NOMO-1 treated with dmso at 0.1 percent for 144 hours (cell line): Measurements from ENCODE around the gene ERVK3-1.

Source experiments
- DNase-seq: peaks from one replicate; lab custom pipeline; 2025; ENCODE audit not compliant: unreplicated experiment; lab: John Stamatoyannopoulos, UW

The ERVK3-1 gene

DNA sequence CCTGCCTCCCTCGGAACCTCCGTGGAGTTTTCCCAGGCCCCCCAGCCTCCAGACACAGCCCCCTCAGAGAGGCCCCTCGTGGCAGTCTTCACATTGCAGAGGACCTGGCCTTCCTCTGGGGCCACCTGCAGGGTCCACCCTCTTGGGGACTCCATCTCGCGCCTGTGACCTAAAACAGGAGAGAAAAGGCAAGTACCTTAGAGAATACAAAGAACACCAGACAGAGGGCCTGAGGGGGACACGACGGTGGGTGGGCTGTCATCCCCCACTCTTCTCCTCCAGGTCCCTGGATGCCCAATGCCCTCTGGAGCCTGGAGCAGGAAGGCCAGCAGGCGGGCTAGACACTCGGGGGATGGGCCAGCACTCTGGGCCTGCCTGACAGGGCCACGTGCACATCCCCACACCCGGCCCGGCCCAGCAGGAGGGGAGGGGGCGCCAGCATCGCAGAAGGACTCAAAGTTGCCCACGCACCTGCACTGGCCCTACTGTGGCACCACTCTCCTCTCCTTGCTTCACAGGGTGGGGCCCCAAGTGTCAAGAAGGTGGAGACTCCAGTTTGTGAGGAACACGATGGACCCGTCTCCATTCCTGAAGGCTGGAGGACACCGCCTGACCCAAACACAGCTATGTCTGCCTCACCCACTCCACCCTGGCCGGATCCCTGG is 52.4 kb downstream of the ERVK3-1 start:
- DNase-seq, result no peak

DNA sequence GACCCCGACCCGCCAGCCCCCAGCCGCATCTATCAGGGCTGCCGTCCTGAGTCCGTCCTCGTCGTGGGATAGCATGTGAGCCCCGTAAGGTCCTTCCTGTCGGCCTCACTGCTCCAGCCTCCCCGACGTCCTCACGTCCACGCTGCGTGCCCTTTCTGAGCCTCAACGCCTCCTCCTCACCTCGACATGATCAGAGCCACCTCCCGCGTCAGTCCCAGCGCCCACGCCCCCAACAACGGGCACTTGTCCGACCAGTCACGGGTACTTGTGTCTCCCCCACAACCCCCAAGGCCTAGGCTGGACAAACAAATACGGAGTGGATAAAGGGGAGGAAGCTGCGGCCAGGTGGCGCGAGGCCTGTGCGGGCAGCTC is 56.7 kb downstream of the ERVK3-1 start:
- DNase-seq, result peak; percentile 9

DNA sequence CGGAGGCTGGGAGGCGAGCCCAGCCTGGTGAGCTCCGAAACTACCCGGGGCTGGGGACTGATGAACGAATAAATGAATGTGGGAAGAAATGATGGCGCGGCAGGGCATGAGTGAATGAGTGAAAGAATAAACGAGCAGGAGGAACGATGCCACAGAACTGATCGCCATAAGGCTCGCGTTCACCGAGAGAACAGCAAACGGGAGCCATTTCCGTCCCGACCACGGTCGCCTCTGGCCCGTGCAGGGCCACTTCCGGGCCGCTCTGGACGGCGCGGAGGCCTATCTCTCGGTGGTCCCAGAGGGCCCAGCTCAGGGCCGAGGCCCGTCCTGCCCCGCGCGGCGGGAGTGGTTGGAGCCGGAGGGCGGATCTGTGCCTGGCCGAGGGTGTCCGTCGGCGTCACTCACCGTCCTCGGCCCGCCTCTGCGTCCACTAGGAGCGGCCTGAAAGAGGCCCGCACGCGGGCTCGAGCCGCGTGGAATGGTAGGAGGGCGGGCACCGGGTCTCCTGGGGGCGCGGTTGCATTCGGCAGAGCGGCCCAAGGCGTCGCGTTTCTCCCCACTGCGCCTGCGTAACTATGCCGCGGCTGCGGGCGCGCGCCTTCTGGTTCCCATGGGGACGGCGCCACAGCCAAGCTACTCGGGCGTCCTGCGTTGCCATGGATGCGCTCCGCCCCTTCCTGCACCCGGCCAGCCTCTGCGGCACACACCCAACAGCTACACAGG is 57.3 kb downstream of the ERVK3-1 start, which contains the start of gene ZNF497:
ZNF497 (minus strand) TSS at position 480 of the 723 bp plus-strand sequence. CDS start 5,116 bp downstream, outside the sequence.
- peak; percentile 90 for DNase-seq

DNA sequence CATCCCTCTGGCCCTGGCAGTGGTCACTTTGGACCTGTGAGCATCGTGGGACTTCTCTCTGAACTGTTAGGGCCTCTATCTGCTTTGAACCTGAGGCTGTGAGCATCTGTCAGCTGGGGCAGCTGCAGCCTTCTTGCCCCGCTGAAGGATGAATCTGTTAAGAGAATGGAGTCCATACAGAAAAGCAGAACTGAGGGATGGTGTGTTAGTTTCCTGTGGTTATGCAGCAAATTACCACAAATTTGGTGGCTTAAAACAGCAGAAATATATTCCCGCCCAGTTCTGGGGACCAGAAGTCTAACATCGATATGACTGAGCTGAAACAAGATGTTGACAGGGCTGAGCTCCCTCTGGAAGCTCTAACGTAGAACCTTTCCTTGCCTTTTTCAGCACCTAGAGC is 59.0 kb downstream of the ERVK3-1 start:
- peak; percentile 92 for DNase-seq
